Peyer's patch (tissue), 4 donors: ENCODE results near the gene ACTL6B.

Experiments
- CTCF ChIP-seq, 6 experiments: fragments of 450-650 bp in 4 of 6; fragments of 200-600 bp in 2 of 6; sonication (generic) in 1 of 6; IDR thresholded peaks; one replicate each; pipeline ENCODE4 v1.5.1; 2017 to 2019; ENCODE audit warnings: antibody characterized with exemption in 6 of 6, mild to moderate bottlenecking in 3 of 6, moderate library complexity in 1 of 6
- POLR2A ChIP-seq, 2 donors: fragments of 450-650 bp; IDR thresholded peaks; one replicate each; pipeline ENCODE4 v1.5.1; 2017; ENCODE audit warnings: antibody characterized with exemption in 2 of 2, mild to moderate bottlenecking in 2 of 2, moderate library complexity in 2 of 2

- TF ChIP-seq CTCF (IDR thresholded peaks at IDR 0.05): no peak
- no peak for TF ChIP-seq POLR2A (IDR thresholded peaks at IDR 0.05)
These were observed 46.3 kb downstream of the ACTL6B start for GRCh38 chr7:100609958-100610357.
